GM12878 (cell line): Measurements from ENCODE around the gene MT1E. TPM values are rescaled to one million over a fixed set of nuclear protein-coding genes. Genes with fewer than 3 reads are reported as not detected.

Source experiments
- ATAC-seq: fragments of 200-7000 bp; cut with Tn5 transposase; 3 replicates; pipeline ENCODE4 v1.9.1; 2020; ENCODE audit warnings: mild to moderate bottlenecking, moderate library complexity
- BruUV-seq: library from RNA; stranded (reverse); fragments of 400-500 nt; replicated peaks from 2 replicates; lab custom pipeline; 2021; lab: Mats Ljungman, UMichigan
- CTCF ChIA-PET: fragments of 300-600 bp; sonication (Branson Sonifier 250); formaldehyde crosslinking; extraction: SDS; loops from one replicate; lab custom pipeline; 2021; ENCODE audit warnings: inconsistent platforms; lab: Yijun Ruan, JAX
- POLR2A ChIA-PET: fragments of 350-600 bp; formaldehyde crosslinking; extraction: SDS; loops from one replicate; lab custom pipeline; 2021; ENCODE audit warnings: inconsistent platforms; lab: Charles Lee
- RAD21 ChIA-PET: fragments of 300-600 bp; sonication (Branson Sonifier 250); formaldehyde crosslinking; loops from one replicate; lab custom pipeline; 2023; ENCODE audit warnings: antibody characterized with exemption; ENCODE audit not compliant: unreplicated experiment; lab: Charles Lee
- SMC1A ChIA-PET: fragments of 300-600 bp; sonication (Branson Sonifier 250); formaldehyde crosslinking; loops from one replicate; lab custom pipeline; 2023; ENCODE audit not compliant: unreplicated experiment, uncharacterized antibody; lab: Charles Lee
- DNase-seq: peaks from one replicate; pipeline ENCODE4 v3.0.0-alpha.2; 2011; ENCODE audit warnings: low read depth, low spot score
- FAIRE-seq: peaks from 3 replicates; lab custom pipeline; 2011; peaks lifted over from hg19 to GRCh38; lab: Jason Lieb, UNC
- H2AFZ ChIP-seq: 2 replicates; pipeline ENCODE4 v1.6.0; 2011; ENCODE audit warnings: low read depth, low read length, control low read depth; ENCODE audit not compliant: control insufficient read depth
- H3K27ac ChIP-seq: 2 replicates; pipeline ENCODE4 v1.5.1; 2011; ENCODE audit warnings: control low read depth; ENCODE audit not compliant: control insufficient read depth, insufficient read depth
- H3K27me3 ChIP-seq, 2 experiments: replicated peaks in 1 of 2; 2 replicates each; pipeline versions ENCODE4 v1.6.0 to v1.6.1; 2011; ENCODE audit warnings: low read length in 1 of 2; ENCODE audit not compliant: control insufficient read depth in 2 of 2, insufficient read depth in 2 of 2
- H3K36me3 ChIP-seq, 2 experiments: 2 replicates each; pipeline ENCODE4 v1.5.1; 2011; ENCODE audit warnings: low read length in 1 of 2; ENCODE audit not compliant: control insufficient read depth in 2 of 2, insufficient read depth in 2 of 2
- H3K4me1 ChIP-seq: 2 replicates; pipeline ENCODE4 v1.6.1; 2011; ENCODE audit warnings: mild to moderate bottlenecking, low read length, moderate library complexity, mixed read lengths; ENCODE audit not compliant: control insufficient read depth, insufficient read depth
- H3K4me2 ChIP-seq: 2 replicates; pipeline ENCODE4 v1.6.0; 2011; ENCODE audit warnings: control low read depth; ENCODE audit not compliant: control insufficient read depth, insufficient read depth
- H3K4me3 ChIP-seq: fragments of 200-600 bp; sonication (generic); 2 replicates; pipeline ENCODE4 v1.5.1; 2016
- H3K79me2 ChIP-seq: 2 replicates; pipeline ENCODE4 v1.6.0; 2011; ENCODE audit warnings: low read length; ENCODE audit not compliant: control insufficient read depth, insufficient read depth
- H3K9ac ChIP-seq: 2 replicates; pipeline ENCODE4 v1.8.0; 2011; ENCODE audit warnings: low read length, control low read depth, mixed read lengths; ENCODE audit not compliant: control insufficient read depth, insufficient read depth
- H3K9me3 ChIP-seq: replicated peaks from 3 replicates; pipeline ENCODE4 v1.5.1; 2011; ENCODE audit warnings: mild to moderate bottlenecking, low read length; ENCODE audit not compliant: control insufficient read depth, insufficient read depth
- H4K20me1 ChIP-seq: 2 replicates; pipeline ENCODE4 v1.6.0; 2011; ENCODE audit not compliant: control insufficient read depth, insufficient read depth
- ATF7 ChIP-seq: fragments of 450-650 bp; IDR thresholded peaks from 2 replicates; pipeline ENCODE4 v1.6.1; 2016; ENCODE audit warnings: low read depth, mild to moderate bottlenecking
- BCL11A ChIP-seq: IDR thresholded peaks from 2 replicates; pipeline ENCODE4 v1.6.1; 2011; ENCODE audit warnings: low read depth, low read length
- CEBPZ ChIP-seq: fragments of 150-350 bp; IDR thresholded peaks from 2 replicates; pipeline ENCODE4 v1.6.1; 2016; ENCODE audit warnings: low read depth, low read length
- CHD4 ChIP-seq: fragments of 200-600 bp; sonication (generic); IDR thresholded peaks from 2 replicates; pipeline ENCODE4 v1.6.1; 2016; ENCODE audit warnings: mild to moderate bottlenecking
- CREB1 ChIP-seq: IDR thresholded peaks from 2 replicates; pipeline ENCODE4 v1.6.1; 2012; ENCODE audit warnings: low read depth, mild to moderate bottlenecking, inconsistent platforms
- CREM ChIP-seq: IDR thresholded peaks from 2 replicates; pipeline ENCODE4 v1.6.1; 2014; ENCODE audit warnings: antibody characterized with exemption, low read depth
- GABPA ChIP-seq: IDR thresholded peaks from 2 replicates; pipeline ENCODE4 v1.6.1; 2014; ENCODE audit warnings: antibody characterized with exemption, low read depth, mild to moderate bottlenecking, inconsistent platforms
- IKZF2 ChIP-seq, 2 experiments: fragments of 450-650 bp; IDR thresholded peaks; 2 replicates each; pipeline ENCODE4 v1.6.1; 2017; ENCODE audit warnings: mild to moderate bottlenecking in 2 of 2, moderate library complexity in 2 of 2
- MTA2 ChIP-seq: fragments of 450-650 bp; IDR thresholded peaks from 2 replicates; pipeline ENCODE4 v1.6.1; 2016; ENCODE audit warnings: low read depth, mild to moderate bottlenecking, moderate library complexity
- MXI1 ChIP-seq: fragments of 150-350 bp; IDR thresholded peaks from 2 replicates; pipeline ENCODE4 v1.6.1; 2011; ENCODE audit warnings: low read depth, mild to moderate bottlenecking, inconsistent platforms, low read length, improper control_type of control experiment
- NFIC ChIP-seq: IDR thresholded peaks from 2 replicates; pipeline ENCODE4 v1.6.1; 2012; ENCODE audit warnings: low read depth, mild to moderate bottlenecking, inconsistent platforms, low read length, moderate library complexity
- PAX5 ChIP-seq: IDR thresholded peaks from 2 replicates; pipeline ENCODE4 v1.6.1; 2011; ENCODE audit warnings: low read depth, low read length, borderline replicate concordance
- SREBF2 ChIP-seq: IDR thresholded peaks from 2 replicates; pipeline ENCODE4 v1.6.1; 2012; ENCODE audit warnings: mild to moderate bottlenecking, low read length
- WGBS: methylation state at CpG from one replicate; pipeline ENCODE4 v1.1.6; 2016; ENCODE audit warnings: low lambda C conversion rate; ENCODE audit not compliant: insufficient replicate concordance, insufficient coverage; ENCODE audit errors: missing lambda C conversion rate; 5-methylcytosine and 5-hydroxymethylcytosine counted together
- in situ Hi-C: fragments of 300-500 bp; cut with MboI; formaldehyde crosslinking; loops from 9 replicates; pipeline ENCODE4 v1.14.3; 2018; ENCODE audit warnings: mixed read lengths
- intact Hi-C: fragments of 100-400 bp; cut with micrococcal nuclease; formaldehyde crosslinking; loops from one replicate; pipeline ENCODE4 v1.14.2; 2022; ENCODE audit not compliant: unreplicated experiment
- polyA plus RNA-seq, 11 experiments: library from polyadenylated mRNA; depleted of rRNA in 4 of 11; unstranded in 6 of 11; stranded (reverse) in 5 of 11; fragments of >200 nt; fragmentation: Nextera tagmentation in 4 of 11; fragmentation: Illumina TruSeq in 1 of 11; extraction: Ambion mirVana in 4 of 11; extraction: Trizol in 1 of 11; gene quantifications; 1 replicate in 1 of 11; 2 replicates in 10 of 11; pipeline versions ENCODE4 v1.2.1 to v1.2.3, GENCODE V29; 2011 to 2016; ENCODE audit warnings: inconsistent platforms in 2 of 11, missing spikeins in 2 of 11, low read depth in 1 of 11
- total RNA-seq, 4 experiments: library from RNA; depleted of rRNA in 3 of 4; stranded (reverse); fragments of >200 nt in 3 of 4; fragmentation: Illumina TruSeq in 1 of 4; extraction: Trizol in 1 of 4; gene quantifications; 2 replicates each; pipeline versions ENCODE4 v1.2.1 to v1.2.3, GENCODE V29; 2013 to 2021
- TF ChIP-seq, protein P1 (sequence below): fragments of 450-650 bp; IDR thresholded peaks from 2 replicates; pipeline ENCODE4 v1.6.1; 2017; ENCODE audit warnings: borderline replicate concordance

The MT1E gene
- total and polyA plus RNA-seq, 10 of the 15 experiments (the other 5 are each of a cell fraction or from before 2014, with no cell fraction given): 5.8 to 22.3 (median 16.5) TPM

- H3K4me2 ChIP-seq: no peak overlapping the region
- in situ Hi-C loops: no loop called here
Measured at GRCh38 chr16:56593573-56594291, 31.8 kb upstream of the MT1E start.

DNA sequence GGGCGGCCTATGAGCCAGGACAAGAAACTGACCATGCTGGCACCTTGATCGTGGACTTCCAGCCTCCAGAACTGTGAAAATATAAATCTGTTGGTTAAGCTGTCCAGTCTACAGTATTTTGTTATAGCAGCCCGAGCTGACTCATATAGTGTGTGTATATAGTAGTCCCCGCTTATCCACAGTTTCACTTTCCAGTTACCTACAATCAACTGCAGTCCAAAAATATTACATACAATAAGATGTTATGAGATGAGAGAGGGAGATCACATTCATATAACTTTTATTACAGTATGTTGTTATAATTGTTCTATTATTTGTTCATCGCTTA lies 31.3 kb upstream of the MT1E start:
- in situ Hi-C loops: no loop called here
- POLR2A ChIA-PET: no interaction called here
- TF ChIP-seq CHD4 (no peak), CREM (no peak), GABPA (no peak), CREB1 (no peak), CEBPZ (no peak), NFIC (no peak), IKZF2 (IDR thresholded peaks at IDR 0.05) (no peak), ATF7 (no peak), MXI1 (no peak)
- TF ChIP-seq, protein P1, sequence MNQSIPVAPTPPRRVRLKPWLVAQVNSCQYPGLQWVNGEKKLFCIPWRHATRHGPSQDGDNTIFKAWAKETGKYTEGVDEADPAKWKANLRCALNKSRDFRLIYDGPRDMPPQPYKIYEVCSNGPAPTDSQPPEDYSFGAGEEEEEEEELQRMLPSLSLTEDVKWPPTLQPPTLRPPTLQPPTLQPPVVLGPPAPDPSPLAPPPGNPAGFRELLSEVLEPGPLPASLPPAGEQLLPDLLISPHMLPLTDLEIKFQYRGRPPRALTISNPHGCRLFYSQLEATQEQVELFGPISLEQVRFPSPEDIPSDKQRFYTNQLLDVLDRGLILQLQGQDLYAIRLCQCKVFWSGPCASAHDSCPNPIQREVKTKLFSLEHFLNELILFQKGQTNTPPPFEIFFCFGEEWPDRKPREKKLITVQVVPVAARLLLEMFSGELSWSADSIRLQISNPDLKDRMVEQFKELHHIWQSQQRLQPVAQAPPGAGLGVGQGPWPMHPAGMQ: no peak

More at GRCh38 chr16:56593573-56594291, 31.8 kb upstream of the MT1E start:
- no peaks in the 10 kb centered on the region for H3K79me2 ChIP-seq
- no TSS peak for BruUV-seq
- no peak overlapping the region for H2AFZ ChIP-seq
- peaks cover 7 to 9% of the 10 kb centered on the region in 2 experiments; a peak in 3 of 4 replicates for H3K27me3 ChIP-seq
- H3K9ac ChIP-seq: no peak overlapping the region
- no peaks in the 10 kb centered on the region; the same call in 1 of the 2 replicates for H3K4me1 ChIP-seq
- no peaks in the 10 kb centered on the region for H4K20me1 ChIP-seq
- ChIA-PET CTCF (interaction anchor here (1.4 kb wide), 1 partner anchor 17 kb away, joined by 4 read pairs; no protein-coding TSS in a partner anchor), POLR2A (no interaction called here)
- no peak for FAIRE-seq
- intact Hi-C loops: no loop called here
- WGBS: 27% methylated on average over 6 of the region's 6 CpGs
- peak; percentile 17; the same call in 1 of the 2 replicates for TF ChIP-seq BCL11A
- TF ChIP-seq PAX5: peak; percentile 68; the same call in 1 of the 2 replicates
- no peak for TF ChIP-seq SREBF2
- TF ChIP-seq MTA2: peak; percentile 76; the same call in 1 of the 2 replicates
- TF ChIP-seq, all 136 proteins: peak for 3
- RAD21 ChIA-PET: no interaction called here
- Histone ChIP-seq H3K36me3 (no peaks in the 10 kb centered on the region), H3K9me3 (peaks cover 3% of the 10 kb centered on the region; the same call in 2 of the 3 replicates), H3K27ac (no peak overlapping the region), H3K4me3 (no peak overlapping the region)
- ATAC-seq (peak; percentile 70), DNase-seq (no peak)
- SMC1A ChIA-PET: no interaction called here

More for the DNA sequence above, 31.3 kb upstream of the MT1E start:
- Histone ChIP-seq H3K4me3 (no peak overlapping the region), H3K27ac (no peak overlapping the region), H3K4me2 (no peak overlapping the region), H4K20me1 (no peaks in the 10 kb centered on the region), H3K27me3 (peaks cover 7 to 9% of the 10 kb centered on the region in 2 experiments; a peak in 3 of 4 replicates), H3K4me1 (no peaks in the 10 kb centered on the region; the same call in 1 of the 2 replicates), H2AFZ (no peak overlapping the region), H3K79me2 (no peaks in the 10 kb centered on the region), H3K36me3 (no peaks in the 10 kb centered on the region), H3K9me3 (peaks cover 3% of the 10 kb centered on the region; the same call in 2 of the 3 replicates), H3K9ac (no peak overlapping the region)
- DNase-seq: no peak
- 52% methylated on average over 5 of the region's 5 CpGs for WGBS
- no TSS peak for BruUV-seq
- ChIA-PET SMC1A (no interaction called here), RAD21 (no interaction called here), CTCF (interaction anchor here (1.4 kb wide), 1 partner anchor 18 kb away, joined by 4 read pairs; no protein-coding TSS in a partner anchor)
- ATAC-seq: no peak
- intact Hi-C loops: no loop called here
- FAIRE-seq: no peak
